HepG2 (cell line): Measurements from ENCODE around the gene HBA2. TPM values are rescaled to one million over a fixed set of nuclear protein-coding genes. Genes with fewer than 3 reads are reported as not detected.

Experiments
- ATRX ChIP-seq: sonication (generic); formaldehyde crosslinking; IDR thresholded peaks from 2 replicates; pipeline ENCODE4 v1.4.0; 2020; ENCODE audit warnings: missing genetic modification reagents, borderline replicate concordance
- CBFB ChIP-seq: sonication (generic); formaldehyde crosslinking; IDR thresholded peaks from 2 replicates; pipeline ENCODE4 v1.4.0; 2020; ENCODE audit warnings: missing genetic modification reagents
- KLF9 ChIP-seq: IDR thresholded peaks from 2 replicates; pipeline ENCODE4 v1.6.1; 2016; ENCODE audit warnings: low read depth
- MED1 ChIP-seq: sonication (generic); formaldehyde crosslinking; IDR thresholded peaks from 2 replicates; pipeline ENCODE4 v1.4.0; 2020; ENCODE audit warnings: missing genetic modification reagents
- MYC ChIP-seq: sonication (generic); formaldehyde crosslinking; IDR thresholded peaks from 2 replicates; pipeline ENCODE4 v1.9.0; 2021; ENCODE audit warnings: missing genetic modification reagents, borderline replicate concordance
- REL ChIP-seq: sonication (generic); formaldehyde crosslinking; conservative IDR thresholded peaks from 2 replicates; pipeline ENCODE4 v1.8.0; 2022; ENCODE audit warnings: mild to moderate bottlenecking, missing genetic modification reagents, moderate library complexity
- SP1 ChIP-seq, 2 experiments: fragments of 450-650 bp in 1 of 2; sonication (generic) in 1 of 2; formaldehyde crosslinking in 1 of 2; IDR thresholded peaks; 2 replicates each; pipeline versions ENCODE4 v1.4.0 to v1.6.1; 2016 to 2020; ENCODE audit warnings: missing genetic modification reagents in 1 of 2
- USF2 ChIP-seq, 2 experiments: sonication (generic) in 1 of 2; formaldehyde crosslinking in 1 of 2; IDR thresholded peaks; 2 replicates each; pipeline versions ENCODE4 v1.5.1 to v1.6.1; 2011 to 2020; ENCODE audit warnings: borderline replicate concordance in 1 of 2, low read depth in 1 of 2, low read length in 1 of 2, mild to moderate bottlenecking in 1 of 2, missing genetic modification reagents in 1 of 2, moderate library complexity in 1 of 2
- ZBTB21 ChIP-seq: sonication (generic); formaldehyde crosslinking; IDR thresholded peaks from 2 replicates; pipeline ENCODE4 v1.4.0; 2020; ENCODE audit warnings: missing genetic modification reagents
- ZFP37 ChIP-seq: sonication (generic); formaldehyde crosslinking; IDR thresholded peaks from 2 replicates; pipeline ENCODE4 v1.4.0; 2020; ENCODE audit warnings: missing genetic modification reagents, borderline replicate concordance
- ZFYVE20 ChIP-seq: sonication (generic); formaldehyde crosslinking; IDR thresholded peaks from 2 replicates; pipeline ENCODE4 v1.8.0; 2023; ENCODE audit warnings: low read depth, mild to moderate bottlenecking, moderate library complexity, missing genetic modification reagents, borderline replicate concordance
- ZNF232 ChIP-seq: sonication (generic); formaldehyde crosslinking; IDR thresholded peaks from 2 replicates; pipeline ENCODE4 v1.4.0; 2020; ENCODE audit warnings: missing genetic modification reagents, borderline replicate concordance
- ZNF251 ChIP-seq: sonication (generic); formaldehyde crosslinking; IDR thresholded peaks from 2 replicates; pipeline ENCODE4 v1.9.0; 2021; ENCODE audit warnings: mild to moderate bottlenecking, missing genetic modification reagents
- ZNF383 ChIP-seq: sonication (generic); formaldehyde crosslinking; IDR thresholded peaks from 2 replicates; pipeline ENCODE4 v1.4.0; 2020; ENCODE audit warnings: missing genetic modification reagents, mild to moderate bottlenecking, borderline replicate concordance
- ZNF562 ChIP-seq: sonication (generic); formaldehyde crosslinking; IDR thresholded peaks from 2 replicates; pipeline ENCODE4 v1.8.0; 2022; ENCODE audit warnings: missing genetic modification reagents, borderline replicate concordance
- ZNF614 ChIP-seq: IDR thresholded peaks from 2 replicates; pipeline ENCODE4 v1.6.1; 2018; ENCODE audit warnings: missing biosample characterization, missing genetic modification reagents, inconsistent platforms, borderline replicate concordance
- ZNF652 ChIP-seq: IDR thresholded peaks from 2 replicates; pipeline ENCODE4 v1.6.1; 2016; ENCODE audit warnings: low read depth, borderline replicate concordance
- ZNF720 ChIP-seq: sonication (generic); formaldehyde crosslinking; IDR thresholded peaks from 2 replicates; pipeline ENCODE4 v1.4.0; 2020; ENCODE audit warnings: missing genetic modification reagents
- ZNF83 ChIP-seq: sonication (generic); formaldehyde crosslinking; IDR thresholded peaks from 2 replicates; pipeline ENCODE4 v1.4.0; 2020; ENCODE audit warnings: missing genetic modification reagents, mild to moderate bottlenecking, borderline replicate concordance
- polyA plus RNA-seq, 8 experiments: library from polyadenylated mRNA; depleted of rRNA in 3 of 8; stranded (reverse) in 7 of 8; unstranded in 1 of 8; fragments of >200 nt; fragmentation: Illumina TruSeq in 4 of 8; extraction: Trizol in 4 of 8; gene quantifications; 2 replicates each; pipeline versions ENCODE4 v1.2.1 to v1.2.3, GENCODE V29; 2011 to 2016; ENCODE audit warnings: low read depth in 4 of 8, missing spikeins in 1 of 8, mixed read lengths in 1 of 8; ENCODE audit not compliant: insufficient read depth in 1 of 8
- total RNA-seq, 5 experiments: library from RNA; depleted of rRNA; stranded (reverse); fragments of >200 nt; fragmentation: Illumina TruSeq; extraction: Trizol; gene quantifications; 2 replicates each; pipeline ENCODE4 v1.2.3, GENCODE V29; 2016; ENCODE audit warnings: low read depth in 1 of 5
- TF ChIP-seq, protein P1 (sequence below): sonication (generic); formaldehyde crosslinking; conservative IDR thresholded peaks from 2 replicates; pipeline ENCODE4 v1.8.0; 2022; ENCODE audit warnings: missing genetic modification reagents
- TF ChIP-seq, protein P2 (sequence below): sonication (generic); formaldehyde crosslinking; IDR thresholded peaks from 2 replicates; pipeline ENCODE4 v1.5.1; 2020; ENCODE audit warnings: mild to moderate bottlenecking, missing genetic modification reagents

Gene HBA2
- total and polyA plus RNA-seq, 2 of the 13 experiments (the other 11 are each of a cell fraction or from before 2014, with no cell fraction given): not detected

DNA sequence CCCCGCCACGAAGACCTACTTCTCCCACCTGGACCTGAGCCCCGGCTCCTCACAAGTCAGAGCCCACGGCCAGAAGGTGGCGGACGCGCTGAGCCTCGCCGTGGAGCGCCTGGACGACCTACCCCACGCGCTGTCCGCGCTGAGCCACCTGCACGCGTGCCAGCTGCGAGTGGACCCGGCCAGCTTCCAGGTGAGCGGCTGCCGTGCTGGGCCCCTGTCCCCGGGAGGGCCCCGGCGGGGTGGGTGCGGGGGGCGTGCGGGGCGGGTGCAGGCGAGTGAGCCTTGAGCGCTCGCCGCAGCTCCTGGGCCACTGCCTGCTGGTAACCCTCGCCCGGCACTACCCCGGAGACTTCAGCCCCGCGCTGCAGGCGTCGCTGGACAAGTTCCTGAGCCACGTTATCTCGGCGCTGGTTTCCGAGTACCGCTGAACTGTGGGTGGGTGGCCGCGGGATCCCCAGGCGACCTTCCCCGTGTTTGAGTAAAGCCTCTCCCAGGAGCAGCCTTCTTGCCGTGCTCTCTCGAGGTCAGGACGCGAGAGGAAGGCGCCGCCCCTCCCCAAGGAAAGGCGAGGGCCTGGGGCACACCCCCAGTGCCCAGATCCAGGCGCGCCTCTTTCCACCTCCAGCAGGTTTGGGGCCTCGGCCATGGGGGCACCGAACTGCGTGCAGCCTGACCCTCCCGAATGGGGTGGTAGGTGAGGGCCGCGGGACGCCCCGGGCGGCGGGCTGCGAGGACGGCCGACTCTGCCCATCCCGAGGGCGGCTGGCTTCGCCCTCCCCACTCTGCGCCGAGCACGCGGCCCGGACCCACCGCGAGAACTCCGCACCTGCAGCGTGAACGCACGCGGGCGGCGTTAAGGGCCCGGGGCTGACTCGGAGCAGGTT is 8.2 kb downstream of the HBA2 start (continued):
- TF ChIP-seq, protein P1, sequence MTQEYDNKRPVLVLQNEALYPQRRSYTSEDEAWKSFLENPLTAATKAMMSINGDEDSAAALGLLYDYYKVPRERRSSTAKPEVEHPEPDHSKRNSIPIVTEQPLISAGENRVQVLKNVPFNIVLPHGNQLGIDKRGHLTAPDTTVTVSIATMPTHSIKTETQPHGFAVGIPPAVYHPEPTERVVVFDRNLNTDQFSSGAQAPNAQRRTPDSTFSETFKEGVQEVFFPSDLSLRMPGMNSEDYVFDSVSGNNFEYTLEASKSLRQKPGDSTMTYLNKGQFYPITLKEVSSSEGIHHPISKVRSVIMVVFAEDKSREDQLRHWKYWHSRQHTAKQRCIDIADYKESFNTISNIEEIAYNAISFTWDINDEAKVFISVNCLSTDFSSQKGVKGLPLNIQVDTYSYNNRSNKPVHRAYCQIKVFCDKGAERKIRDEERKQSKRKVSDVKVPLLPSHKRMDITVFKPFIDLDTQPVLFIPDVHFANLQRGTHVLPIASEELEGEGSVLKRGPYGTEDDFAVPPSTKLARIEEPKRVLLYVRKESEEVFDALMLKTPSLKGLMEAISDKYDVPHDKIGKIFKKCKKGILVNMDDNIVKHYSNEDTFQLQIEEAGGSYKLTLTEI: peak; percentile 43; the same call in 1 of the 2 replicates
- TF ChIP-seq, protein P2, sequence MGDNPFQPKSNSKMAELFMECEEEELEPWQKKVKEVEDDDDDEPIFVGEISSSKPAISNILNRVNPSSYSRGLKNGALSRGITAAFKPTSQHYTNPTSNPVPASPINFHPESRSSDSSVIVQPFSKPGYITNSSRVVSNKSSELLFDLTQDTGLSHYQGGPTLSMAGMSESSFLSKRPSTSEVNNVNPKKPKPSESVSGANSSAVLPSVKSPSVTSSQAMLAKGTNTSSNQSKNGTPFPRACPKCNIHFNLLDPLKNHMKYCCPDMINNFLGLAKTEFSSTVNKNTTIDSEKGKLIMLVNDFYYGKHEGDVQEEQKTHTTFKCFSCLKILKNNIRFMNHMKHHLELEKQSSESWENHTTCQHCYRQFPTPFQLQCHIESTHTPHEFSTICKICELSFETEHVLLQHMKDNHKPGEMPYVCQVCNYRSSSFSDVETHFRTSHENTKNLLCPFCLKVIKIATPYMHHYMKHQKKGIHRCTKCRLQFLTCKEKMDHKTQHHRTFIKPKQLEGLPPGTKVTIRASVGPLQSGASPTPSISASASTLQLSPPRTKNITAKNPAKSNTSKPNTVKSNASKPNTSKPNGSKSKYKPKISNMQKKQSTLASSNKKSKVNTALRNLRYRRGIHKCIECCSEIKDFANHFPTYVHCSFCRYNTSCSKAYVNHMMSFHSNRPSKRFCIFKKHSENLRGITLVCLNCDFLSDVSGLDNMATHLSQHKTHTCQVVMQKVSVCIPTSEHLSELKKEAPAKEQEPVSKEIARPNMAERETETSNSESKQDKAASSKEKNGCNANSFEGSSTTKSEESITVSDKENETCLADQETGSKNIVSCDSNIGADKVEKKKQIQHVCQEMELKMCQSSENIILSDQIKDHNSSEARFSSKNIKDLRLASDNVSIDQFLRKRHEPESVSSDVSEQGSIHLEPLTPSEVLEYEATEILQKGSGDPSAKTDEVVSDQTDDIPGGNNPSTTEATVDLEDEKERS (CRISPR knock-in tag): no peak
- TF ChIP-seq ZNF720 (peak; percentile 75), ZNF383 (CRISPR knock-in tag) (no peak), USF2 (IDR thresholded peaks at IDR 0.05; ENCODE audit: low read depth, low read length) (no peak), USF2 (CRISPR knock-in tag; IDR thresholded peaks at IDR 0.05; ENCODE audit: borderline replicate concordance) (peak; percentile 52; the same call in 1 of the 2 replicates), ZNF251 (CRISPR knock-in tag) (peak; percentile 98), MED1 (peak; percentile 77), ZFYVE20 (CRISPR knock-in tag) (peak; percentile 97), ZNF562 (CRISPR knock-in tag) (peak; percentile 93; the same call in 1 of the 2 replicates), ZNF652 (no peak), ZNF232 (CRISPR knock-in tag) (peak; percentile 96), ZFP37 (CRISPR knock-in tag) (peak; percentile 94; the same call in 1 of the 2 replicates), ZBTB21 (CRISPR knock-in tag) (no peak), ATRX (CRISPR knock-in tag) (no peak), SP1 (IDR thresholded peaks at IDR 0.05) (no peak), SP1 (CRISPR knock-in tag; IDR thresholded peaks at IDR 0.05) (peak; percentile 68), MYC (CRISPR knock-in tag) (peak; percentile 99), REL (CRISPR knock-in tag) (peak; percentile 99), KLF9 (CRISPR knock-in tag) (peak; percentile 94), CBFB (peak; percentile 89; the same call in 1 of the 2 replicates), ZNF83 (CRISPR knock-in tag) (peak; percentile 95; the same call in 1 of the 2 replicates), ZNF614 (peak; percentile 80; the same call in 1 of the 2 replicates)
